ENCODE measurements around the gene ZNF683. TPM values are rescaled to one million over a fixed set of nuclear protein-coding genes. Genes with fewer than 3 reads are reported as not detected.
"Not testable (repeated sequence)": the region's sequence is repeated elsewhere in the genome, so short reads cannot be mapped to it uniquely, and the experiment has no call there.

Gene ZNF683
- total and polyA plus RNA-seq, 5 donors, result 0.23 TPM; not detected in 4

DNA sequence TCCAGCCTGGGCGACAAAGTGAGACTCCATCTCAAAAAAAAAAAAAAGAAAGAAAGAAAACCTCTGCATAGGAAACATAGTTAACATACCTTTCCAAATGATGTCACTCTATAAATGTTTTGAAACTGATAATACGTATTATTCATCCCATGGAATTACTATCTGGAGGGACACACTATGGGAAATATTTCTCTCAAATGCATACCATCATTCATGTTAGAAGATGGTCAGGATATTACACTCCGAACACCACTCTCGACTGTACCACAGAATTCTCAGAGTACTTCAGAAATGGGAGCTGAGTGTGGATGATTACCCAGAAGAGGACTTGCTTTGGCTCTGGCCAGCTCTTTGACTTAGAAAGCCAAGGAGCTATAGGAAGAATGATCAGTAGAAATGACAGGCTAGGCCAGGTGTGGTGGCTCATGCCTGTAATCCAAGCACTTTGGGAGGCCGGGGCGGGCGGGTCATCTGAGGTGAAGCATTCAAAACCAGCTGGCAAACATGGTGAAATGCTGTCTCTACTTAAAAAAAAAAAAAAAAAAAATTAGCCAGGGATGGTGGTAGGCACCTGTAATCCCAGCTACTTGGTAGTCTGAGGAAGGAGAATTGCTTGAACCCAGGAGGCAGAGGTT lies 32.8 kb upstream of the ZNF683 start:
- Histone ChIP-seq H3K4me3 (ENCODE audit: low read length) (no peak overlapping the region), H3K27me3 (ENCODE audit: control insufficient read depth, insufficient read depth) (peaks cover 3% of the 10 kb centered on the region), H3K27ac (ENCODE audit: low read length) (no peak overlapping the region), H3K9me3 (ENCODE audit: control insufficient read depth, low read length) (no peaks in the 10 kb centered on the region), H3K4me1 (ENCODE audit: control insufficient read depth, insufficient read depth, low read length) (no peaks in the 10 kb centered on the region)
- WGBS, result 55% methylated on average over 7 of the region's 7 CpGs
- DNase-seq (no peak), ATAC-seq (no peak)
- intact Hi-C loops (cut with DNase I), result no loop called here

GRCh38 chr1:26404641-26405040 lies 32.1 kb upstream of the ZNF683 start:
- Histone ChIP-seq H3K4me1 (ENCODE audit: control insufficient read depth, insufficient read depth, low read length) (no peaks in the 10 kb centered on the region), H3K27me3 (ENCODE audit: control insufficient read depth, insufficient read depth) (no peaks in the 10 kb centered on the region), H3K9me3 (ENCODE audit: control insufficient read depth, low read length) (no peaks in the 10 kb centered on the region), H3K27ac (ENCODE audit: low read length) (no peak overlapping the region), H3K4me3 (ENCODE audit: low read length) (no peak overlapping the region)
- intact Hi-C loops (cut with DNase I), result no loop called here
- 77% methylated on average over 2 of the region's 2 CpGs for WGBS
- ATAC-seq, result no peak
- no peak for DNase-seq

DNA sequence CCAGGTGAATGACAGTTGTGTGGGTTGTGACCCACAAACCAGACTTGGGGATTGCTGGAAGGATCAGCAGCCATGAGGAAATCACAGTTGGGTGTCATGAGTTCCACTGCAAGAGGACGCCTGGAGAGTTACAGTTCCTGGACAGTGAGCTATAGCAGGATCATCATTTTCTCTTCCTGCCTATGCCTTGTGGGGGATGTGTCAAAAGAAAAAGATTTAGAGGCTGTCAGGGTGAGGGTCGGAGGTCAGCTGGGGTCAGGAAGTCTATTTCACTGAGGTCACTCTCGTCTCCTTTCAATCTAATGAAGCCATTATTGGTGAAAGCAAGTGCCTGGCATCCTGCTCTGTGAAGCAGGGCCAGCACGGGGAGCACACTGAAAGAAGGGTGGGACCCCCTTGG lies 31.1 kb upstream of the ZNF683 start:
- Histone ChIP-seq H3K27me3 (ENCODE audit: control insufficient read depth, insufficient read depth) (no peaks in the 10 kb centered on the region), H3K9me3 (ENCODE audit: control insufficient read depth, low read length) (no peaks in the 10 kb centered on the region), H3K4me3 (ENCODE audit: low read length) (no peak overlapping the region), H3K4me1 (ENCODE audit: control insufficient read depth, insufficient read depth, low read length) (no peaks in the 10 kb centered on the region), H3K27ac (ENCODE audit: low read length) (no peak overlapping the region)
- intact Hi-C loops (cut with DNase I), result no loop called here
- WGBS, result 22% methylated on average over 4 of the region's 4 CpGs
- DNase-seq, result no peak
- no peak for ATAC-seq

DNA sequence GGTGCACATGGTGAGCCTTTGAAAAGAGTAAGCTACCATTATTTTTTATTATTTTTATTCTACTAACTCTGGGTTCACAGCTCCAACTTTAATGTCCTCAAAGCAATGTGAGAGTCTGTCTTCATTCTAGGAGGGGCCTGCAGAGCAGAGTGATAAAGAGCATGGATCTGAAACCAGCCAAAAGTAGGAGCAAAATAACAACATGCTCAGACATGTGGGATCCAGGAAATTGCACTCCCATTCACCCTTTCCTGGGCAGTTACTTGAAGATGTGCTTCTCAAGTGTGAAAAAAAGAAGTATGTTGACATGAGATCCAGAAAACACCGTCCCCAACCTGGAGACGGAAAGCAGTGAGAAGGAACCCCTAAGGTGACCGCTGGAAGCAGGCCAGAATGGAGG lies 29.3 kb upstream of the ZNF683 start:
- intact Hi-C loops (cut with DNase I), result no loop called here
- ATAC-seq, result no peak
- 71% methylated on average over 3 of the region's 3 CpGs for WGBS

DNA sequence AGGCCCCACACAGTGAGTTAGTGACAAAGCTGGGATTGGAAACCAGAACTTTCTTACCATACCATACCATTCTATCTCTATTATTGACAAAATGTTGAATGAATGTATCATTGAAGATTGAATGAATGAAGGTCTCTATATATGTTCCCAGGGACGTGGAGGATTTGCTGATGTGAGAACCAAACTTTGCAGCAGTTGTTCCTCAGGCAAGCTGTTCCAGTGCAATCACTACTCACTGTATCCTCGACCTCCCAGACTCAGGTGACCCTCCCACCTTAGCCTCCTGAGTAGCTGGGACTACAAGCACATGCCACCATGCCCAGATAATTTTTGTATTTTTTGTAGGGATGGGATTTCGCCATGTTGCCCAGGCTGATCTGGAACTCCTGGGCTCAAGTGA lies 26.5 kb upstream of the ZNF683 start:
- Histone ChIP-seq H3K4me1 (ENCODE audit: control insufficient read depth, insufficient read depth, low read length) (no peaks in the 10 kb centered on the region), H3K27me3 (ENCODE audit: control insufficient read depth, insufficient read depth) (no peaks in the 10 kb centered on the region), H3K9me3 (ENCODE audit: control insufficient read depth, low read length) (no peaks in the 10 kb centered on the region), H3K4me3 (ENCODE audit: low read length) (no peak overlapping the region), H3K27ac (ENCODE audit: low read length) (no peak overlapping the region)
- 83% methylated on average over 3 of the region's 3 CpGs for WGBS
- ATAC-seq (no peak), DNase-seq (no peak)
- intact Hi-C loops (cut with DNase I), result no loop called here

More for the DNA sequence above, 29.3 kb upstream of the ZNF683 start:
- no peak for DNase-seq
- H3K27ac ChIP-seq (ENCODE audit: low read length), result no peak overlapping the region
- no peak overlapping the region for H3K4me3 ChIP-seq (ENCODE audit: low read length)
- no peaks in the 10 kb centered on the region for H3K9me3 ChIP-seq (ENCODE audit: control insufficient read depth, low read length)
- no peaks in the 10 kb centered on the region for H3K27me3 ChIP-seq (ENCODE audit: control insufficient read depth, insufficient read depth)
- no peaks in the 10 kb centered on the region for H3K4me1 ChIP-seq (ENCODE audit: control insufficient read depth, insufficient read depth, low read length)

DNA sequence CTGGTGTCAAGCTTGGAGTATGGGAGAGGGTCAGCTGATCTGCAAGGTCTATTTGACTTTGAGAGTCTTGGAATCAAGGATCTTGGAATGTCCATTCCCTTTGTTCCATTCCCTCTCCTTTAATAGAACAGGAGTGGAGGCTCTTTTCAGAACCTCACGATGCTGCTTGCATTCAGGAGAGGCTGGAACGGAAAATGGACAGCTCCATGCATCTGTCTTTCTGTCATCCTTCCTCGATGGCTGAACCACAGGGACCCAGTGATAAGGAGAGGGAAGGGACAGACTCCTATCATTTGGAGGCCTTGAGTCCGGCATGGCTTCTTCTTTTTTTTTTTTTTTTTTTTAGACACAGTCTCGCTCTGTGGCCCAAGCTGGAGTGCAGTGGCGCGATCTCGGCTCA lies 23.2 kb upstream of the ZNF683 start:
- no peak for DNase-seq
- no peak for ATAC-seq
- H3K9me3 ChIP-seq (ENCODE audit: control insufficient read depth, low read length), result no peaks in the 10 kb centered on the region
- intact Hi-C loops (cut with DNase I), result no loop called here
- WGBS, result 76% methylated on average over 8 of the region's 8 CpGs
- H3K27ac ChIP-seq (ENCODE audit: low read length), result no peak overlapping the region
- H3K4me3 ChIP-seq (ENCODE audit: low read length), result no peak overlapping the region
- H3K27me3 ChIP-seq (ENCODE audit: control insufficient read depth, insufficient read depth), result no peaks in the 10 kb centered on the region
- no peaks in the 10 kb centered on the region for H3K4me1 ChIP-seq (ENCODE audit: control insufficient read depth, insufficient read depth, low read length)

DNA sequence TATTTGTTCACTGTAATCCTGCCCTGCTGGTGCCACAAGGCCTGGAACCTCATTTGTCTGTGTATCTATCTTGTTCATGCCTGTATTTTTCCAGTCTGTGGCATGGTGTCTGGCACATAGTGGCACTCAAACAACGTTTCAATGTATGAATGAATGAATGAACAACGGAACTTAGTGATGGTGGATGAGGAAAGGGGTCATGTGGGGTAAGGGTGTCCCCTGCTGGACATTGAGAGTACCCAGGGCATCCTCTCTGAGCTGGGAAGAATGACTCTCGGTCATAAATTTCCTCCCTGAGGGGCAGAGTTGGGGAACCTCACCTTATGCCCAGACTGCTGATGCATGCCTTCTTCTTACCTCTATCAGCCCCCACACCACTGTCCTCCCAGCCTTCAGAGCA lies 18.9 kb upstream of the ZNF683 start:
- no peak for DNase-seq
- Histone ChIP-seq H3K4me1 (ENCODE audit: control insufficient read depth, insufficient read depth, low read length) (no peaks in the 10 kb centered on the region), H3K9me3 (ENCODE audit: control insufficient read depth, low read length) (no peaks in the 10 kb centered on the region), H3K4me3 (ENCODE audit: low read length) (no peak overlapping the region), H3K27me3 (ENCODE audit: control insufficient read depth, insufficient read depth) (no peaks in the 10 kb centered on the region), H3K27ac (ENCODE audit: low read length) (no peak overlapping the region)
- no peak for ATAC-seq
- WGBS, result 9% methylated on average over 3 of the region's 3 CpGs
- intact Hi-C loops (cut with DNase I), result no loop called here

- Histone ChIP-seq H3K4me1 (ENCODE audit: control insufficient read depth, insufficient read depth, low read length) (no peaks in the 10 kb centered on the region), H3K27me3 (ENCODE audit: control insufficient read depth, insufficient read depth) (no peaks in the 10 kb centered on the region), H3K27ac (ENCODE audit: low read length) (no peak overlapping the region), H3K9me3 (ENCODE audit: control insufficient read depth, low read length) (no peaks in the 10 kb centered on the region), H3K4me3 (ENCODE audit: low read length) (no peak overlapping the region)
- DNase-seq, result no peak
- ATAC-seq, result no peak
- intact Hi-C loops (cut with DNase I), result no loop called here
- 66% methylated on average over 4 of the region's 4 CpGs for WGBS
Measured at GRCh38 chr1:26389604-26390247, 17.2 kb upstream of the ZNF683 start.

- no peaks in the 10 kb centered on the region for H3K27me3 ChIP-seq (ENCODE audit: control insufficient read depth, insufficient read depth)
- ATAC-seq (no peak), DNase-seq (no peak)
- H3K4me3 ChIP-seq (ENCODE audit: low read length), result no peak overlapping the region
- H3K27ac ChIP-seq (ENCODE audit: low read length), result no peak overlapping the region
- 67% methylated on average over 7 of the region's 7 CpGs for WGBS
- intact Hi-C loops (cut with DNase I), result no loop called here
- H3K4me1 ChIP-seq (ENCODE audit: control insufficient read depth, insufficient read depth, low read length), result no peaks in the 10 kb centered on the region
- H3K9me3 ChIP-seq (ENCODE audit: control insufficient read depth, low read length), result no peaks in the 10 kb centered on the region
Measured at GRCh38 chr1:26388791-26389445, 16.4 kb upstream of the ZNF683 start.

DNA sequence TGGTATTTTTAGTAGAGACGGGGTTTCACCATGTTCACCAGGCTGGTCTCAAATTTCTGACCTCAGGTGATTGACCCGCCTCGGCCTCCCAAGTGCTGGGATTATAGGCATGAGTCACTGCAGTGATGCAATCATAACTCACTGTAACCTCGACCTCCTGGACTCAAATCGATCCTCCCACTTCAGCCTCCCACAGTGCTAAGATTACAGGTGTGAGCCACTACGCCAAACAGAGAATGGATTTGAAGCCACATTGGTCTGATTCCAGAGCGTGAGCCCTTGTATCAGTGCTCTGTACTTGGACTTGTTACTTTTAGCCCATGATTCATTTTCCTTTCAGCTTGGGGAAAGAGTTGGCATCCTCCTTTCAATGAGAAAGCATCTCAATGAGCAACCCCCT lies 14.9 kb upstream of the ZNF683 start:
- WGBS, result 72% methylated on average over 7 of the region's 7 CpGs
- no peak overlapping the region for H3K4me3 ChIP-seq (ENCODE audit: low read length)
- H3K4me1 ChIP-seq (ENCODE audit: control insufficient read depth, insufficient read depth, low read length), result no peaks in the 10 kb centered on the region
- DNase-seq, result no peak
- H3K27me3 ChIP-seq (ENCODE audit: control insufficient read depth, insufficient read depth), result no peaks in the 10 kb centered on the region
- intact Hi-C loops (cut with DNase I), result no loop called here
- H3K27ac ChIP-seq (ENCODE audit: low read length), result no peak overlapping the region
- no peak for ATAC-seq
- no peaks in the 10 kb centered on the region for H3K9me3 ChIP-seq (ENCODE audit: control insufficient read depth, low read length)

DNA sequence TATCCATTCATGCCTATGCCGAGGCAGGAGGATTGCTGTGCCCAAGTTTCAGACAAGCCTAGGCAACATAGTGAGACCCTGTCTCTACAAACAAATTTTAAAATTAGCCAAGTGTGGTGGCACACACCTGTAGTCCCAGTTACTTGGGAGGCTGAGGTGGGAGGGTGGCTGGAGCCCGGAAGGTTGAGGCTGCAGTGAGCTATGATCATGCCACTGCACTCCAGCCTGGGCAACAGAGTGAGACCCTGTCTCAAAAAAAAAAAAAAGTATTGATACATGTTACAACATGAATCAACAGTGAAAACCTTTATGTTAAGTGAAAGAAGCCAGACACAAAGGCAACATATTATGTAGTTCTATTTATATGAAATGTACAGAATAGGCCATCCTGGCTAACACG lies 12.5 kb upstream of the ZNF683 start:
- H3K4me3 ChIP-seq (ENCODE audit: low read length); H3K27me3 ChIP-seq (ENCODE audit: control insufficient read depth, insufficient read depth); H3K27ac ChIP-seq (ENCODE audit: low read length); H3K4me1 ChIP-seq (ENCODE audit: control insufficient read depth, insufficient read depth, low read length); intact Hi-C loops (cut with DNase I); ATAC-seq; H3K9me3 ChIP-seq (ENCODE audit: control insufficient read depth, low read length); DNase-seq: not testable (repeated sequence)
- WGBS, result 69% methylated on average over 3 of the region's 3 CpGs
